Esophagus muscularis mucosa (tissue), 3 donors: ENCODE measurements around the gene UACA.

Experiments
- CTCF ChIP-seq, 3 experiments: fragments of 200-600 bp in 2 of 3; fragments of 450-650 bp in 1 of 3; sonication (generic) in 2 of 3; IDR thresholded peaks; one replicate each; pipeline ENCODE4 v1.5.1; 2017 to 2019; ENCODE audit warnings: antibody characterized with exemption in 3 of 3, mild to moderate bottlenecking in 2 of 3, moderate library complexity in 1 of 3
- POLR2A ChIP-seq: fragments of 450-650 bp; IDR thresholded peaks from one replicate; pipeline ENCODE4 v1.6.1; 2017; ENCODE audit warnings: antibody characterized with exemption, moderate library complexity, mild to moderate bottlenecking, low read depth

GRCh38 chr15:70625011-70625410 lies 138.3 kb downstream of the UACA start:
- TF ChIP-seq POLR2A (no peak), CTCF (IDR thresholded peaks at IDR 0.05) (no peak)
